IMR-90 (cell line): ENCODE results near the gene PTPN21. TPM values are rescaled to one million over a fixed set of nuclear protein-coding genes. Genes with fewer than 3 reads are reported as not detected.
A peak's percentile ranks its signal among the peaks of the same experiment; 100 is the strongest.

Experiments used
- ATAC-seq: fragments of 200-7000 bp; cut with Tn5 transposase; 2 replicates; pipeline ENCODE4 v1.9.1; 2020; ENCODE audit warnings: low read depth, mild to moderate bottlenecking, moderate library complexity
- BruUV-seq: library from RNA; stranded (reverse); fragments of 400-500 nt; replicated peaks from 2 replicates; lab custom pipeline; 2021; lab: Mats Ljungman, UMichigan
- CTCF ChIA-PET: fragments of 300-600 bp; formaldehyde crosslinking; extraction: SDS; loops from one replicate; lab custom pipeline; 2021; ENCODE audit warnings: antibody characterized with exemption; lab: Yijun Ruan, JAX
- POLR2A ChIA-PET: fragments of 300-600 bp; sonication (Branson Sonifier 250); formaldehyde crosslinking; loops from one replicate; lab custom pipeline; 2022; ENCODE audit warnings: antibody characterized with exemption; ENCODE audit not compliant: unreplicated experiment; lab: Charles Lee
- DNase-seq: peaks from one replicate; pipeline ENCODE4 v3.0.0; 2013
- H2AFZ ChIP-seq: replicated peaks from 2 replicates; pipeline ENCODE3; 2013; ENCODE audit warnings: low read length, mild to moderate bottlenecking; ENCODE audit not compliant: poor library complexity
- H2AK5ac ChIP-seq: 2 replicates; pipeline ENCODE4 v1.6.1; 2013; ENCODE audit warnings: low read depth, low read length, inconsistent platforms
- H2AK9ac ChIP-seq: replicated peaks from 2 replicates; pipeline ENCODE3; 2013; ENCODE audit warnings: mild to moderate bottlenecking, low read depth, low read length, moderate library complexity; ENCODE audit not compliant: poor library complexity
- H2BK120ac ChIP-seq: 2 replicates; pipeline ENCODE4 v1.6.1; 2013; ENCODE audit warnings: low read depth, low read length, inconsistent platforms
- H2BK15ac ChIP-seq: 3 replicates; pipeline ENCODE4 v1.6.1; 2013; ENCODE audit warnings: low read depth, low read length, inconsistent platforms
- H2BK20ac ChIP-seq: 2 replicates; pipeline ENCODE4 v1.6.1; 2013; ENCODE audit warnings: low read depth, mild to moderate bottlenecking, inconsistent platforms, low read length, moderate library complexity
- H2BK5ac ChIP-seq: 2 replicates; pipeline ENCODE4 v1.6.1; 2013; ENCODE audit warnings: mild to moderate bottlenecking, low read depth, low read length, inconsistent platforms; ENCODE audit not compliant: poor library complexity, severe bottlenecking
- H3K14ac ChIP-seq: replicated peaks from 2 replicates; pipeline ENCODE4 v1.6.1; 2013; ENCODE audit warnings: low read depth, low read length, inconsistent platforms
- H3K18ac ChIP-seq: 2 replicates; pipeline ENCODE4 v1.6.1; 2013; ENCODE audit warnings: low read depth, low read length, control low read depth
- H3K23ac ChIP-seq: 2 replicates; pipeline ENCODE4 v1.6.1; 2013; ENCODE audit warnings: low read depth, low read length, inconsistent platforms
- H3K27ac ChIP-seq: 2 replicates; pipeline ENCODE4 v1.5.1; 2013; ENCODE audit warnings: mild to moderate bottlenecking, control low read depth, low read length; ENCODE audit not compliant: insufficient read depth
- H3K27me3 ChIP-seq: 2 replicates; pipeline ENCODE4 v1.6.1; 2013; ENCODE audit warnings: low read length; ENCODE audit not compliant: control insufficient read depth, insufficient read depth
- H3K36me3 ChIP-seq: 2 replicates; pipeline ENCODE4 v1.6.1; 2013; ENCODE audit warnings: low read length, mixed read lengths; ENCODE audit not compliant: control insufficient read depth, insufficient read depth
- H3K4ac ChIP-seq: 2 replicates; pipeline ENCODE4 v1.6.1; 2013; ENCODE audit warnings: low read depth, low read length, inconsistent platforms
- H3K4me1 ChIP-seq: 2 replicates; pipeline ENCODE4 v1.6.1; 2013; ENCODE audit warnings: low read length, mixed read lengths; ENCODE audit not compliant: control insufficient read depth, insufficient read depth
- H3K4me2 ChIP-seq: 2 replicates; pipeline ENCODE4 v1.6.1; 2013; ENCODE audit warnings: low read depth, mild to moderate bottlenecking, control low read depth, low read length, moderate library complexity
- H3K4me3 ChIP-seq: 2 replicates; pipeline ENCODE4 v1.5.1; 2013; ENCODE audit warnings: low read depth, mild to moderate bottlenecking, control low read depth, low read length, moderate library complexity; ENCODE audit not compliant: insufficient read depth
- H3K56ac ChIP-seq: 2 replicates; pipeline ENCODE4 v1.6.1; 2013; ENCODE audit warnings: low read length, inconsistent platforms; ENCODE audit not compliant: insufficient read depth; ENCODE audit errors: extremely low read depth
- H3K79me1 ChIP-seq, 2 experiments: 2 replicates each; pipeline ENCODE4 v1.6.1; 2013; ENCODE audit warnings: low read length in 2 of 2, inconsistent platforms in 1 of 2, low read depth in 1 of 2
- H3K9ac ChIP-seq: 2 replicates; pipeline ENCODE4 v1.6.1; 2013; ENCODE audit warnings: low read depth, low read length, control low read depth
- H3K9me1 ChIP-seq: 2 replicates; pipeline ENCODE4 v1.6.1; 2013; ENCODE audit warnings: low read length, inconsistent platforms; ENCODE audit not compliant: insufficient read depth
- H3K9me3 ChIP-seq: 2 replicates; pipeline ENCODE4 v1.6.1; 2013; ENCODE audit warnings: low read length; ENCODE audit not compliant: control insufficient read depth, insufficient read depth
- H4K20me1 ChIP-seq: 2 replicates; pipeline ENCODE4 v1.6.1; 2013; ENCODE audit warnings: low read length, inconsistent platforms; ENCODE audit not compliant: insufficient read depth
- H4K5ac ChIP-seq: 2 replicates; pipeline ENCODE4 v1.6.1; 2013; ENCODE audit warnings: mild to moderate bottlenecking, low read depth, low read length, control low read depth
- H4K8ac ChIP-seq, 2 experiments: 2 replicates each; pipeline ENCODE4 v1.6.1; 2013; ENCODE audit warnings: low read depth in 2 of 2, low read length in 2 of 2, control low read depth in 1 of 2, inconsistent platforms in 1 of 2
- H4K91ac ChIP-seq: 2 replicates; pipeline ENCODE4 v1.6.1; 2013; ENCODE audit warnings: low read depth, low read length, inconsistent platforms; ENCODE audit not compliant: insufficient read depth
- MAFK ChIP-seq: IDR thresholded peaks from 2 replicates; pipeline ENCODE4 v1.6.1; 2012; ENCODE audit warnings: low read depth, low read length, improper control_type of control experiment
- MAZ ChIP-seq: IDR thresholded peaks from 2 replicates; pipeline ENCODE4 v1.6.1; 2012; ENCODE audit warnings: low read depth, mild to moderate bottlenecking, low read length, improper control_type of control experiment, moderate library complexity, borderline replicate concordance
- WGBS, 2 experiments: methylation state at CpG; one replicate each; pipeline versions ENCODE4 v1.1.5 to v1.1.7; 2013; ENCODE audit warnings: missing lambda C conversion rate in 2 of 2; ENCODE audit not compliant: insufficient read length in 1 of 2; ENCODE audit errors: extremely low coverage in 2 of 2; 5-methylcytosine and 5-hydroxymethylcytosine counted together
- dilution Hi-C: fragments of 300-500 bp; cut with HindIII; formaldehyde crosslinking; loops from one replicate; pipeline ENCODE4 v1.14.3; 2018; ENCODE audit warnings: low sequenced_read_pairs; ENCODE audit not compliant: unreplicated experiment
- in situ Hi-C: fragments of 300-500 bp; cut with MboI; formaldehyde crosslinking; loops from 3 replicates; pipeline ENCODE4 v1.14.3; 2019; ENCODE audit warnings: low sequenced_read_pairs, inconsistent platforms, mixed read lengths
- intact Hi-C: fragments of 100-400 bp; cut with micrococcal nuclease; formaldehyde crosslinking; loops from 2 replicates; pipeline ENCODE4 v1.10.0; 2022
- polyA plus RNA-seq, 3 experiments: library from polyadenylated mRNA; depleted of rRNA; stranded (reverse); fragments of >200 nt; gene quantifications; 2 replicates each; pipeline ENCODE4 v1.2.3, GENCODE V29; 2012; ENCODE audit warnings: low replicate concordance in 1 of 3
- total RNA-seq: library from RNA; depleted of rRNA; stranded (reverse); fragments of >200 nt; gene quantifications from 2 replicates; pipeline ENCODE4 v1.2.3, GENCODE V29; 2012

PTPN21 gene
- total and polyA plus RNA-seq, 2 of the 4 experiments (the other 2 are of a cell fraction): 10.4 to 10.7 TPM

DNA sequence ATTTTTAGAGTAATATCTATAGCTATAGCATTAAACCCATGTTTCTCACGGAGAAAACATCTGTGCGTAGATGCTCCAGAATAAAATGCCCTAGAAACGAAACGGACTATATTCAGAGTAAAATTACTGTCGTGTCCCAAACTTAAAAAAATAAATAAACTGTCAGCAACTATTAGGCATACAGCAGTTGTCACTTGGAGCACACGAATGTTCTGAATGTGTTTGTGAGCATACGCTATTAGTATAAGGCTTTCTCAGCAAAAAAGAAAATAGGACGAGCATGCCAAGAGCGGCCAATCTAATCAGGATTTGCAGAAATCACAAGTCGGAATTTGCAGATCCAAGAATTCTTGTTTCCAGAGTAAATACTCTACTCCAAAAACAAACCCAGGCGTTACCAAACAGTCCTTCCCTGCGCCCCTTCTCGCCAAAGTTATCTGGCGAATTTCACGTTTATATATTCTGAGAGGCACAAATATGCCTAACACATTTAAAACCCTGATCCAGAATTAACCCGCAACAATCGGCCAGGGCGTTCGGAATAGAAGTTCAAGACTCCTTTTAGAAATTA is 836 bp downstream of the PTPN21 start:
- dilution Hi-C loops: no loop called here
- CTCF ChIA-PET: no interaction called here
- Histone ChIP-seq H3K23ac (peak overlapping the region; percentile 92), H4K8ac (peak overlapping the region; percentile 52 to 57; a peak in 2 of 4 replicates), H3K27ac (peak overlapping the region; percentile 48), H3K27me3 (no peaks in the 10 kb centered on the region), H3K4me1 (peaks cover 7% of the 10 kb centered on the region), H2BK20ac (no peak overlapping the region), H3K9me3 (no peaks in the 10 kb centered on the region), H3K18ac (peak overlapping the region; percentile 45; the same call in 1 of the 2 replicates), H3K4ac (peak overlapping the region; percentile 71), H2AK9ac (peak overlapping the region; percentile 70), H3K36me3 (peaks cover 6% of the 10 kb centered on the region), H3K4me3 (peak overlapping the region; percentile 65), H2BK5ac (peak overlapping the region; percentile 44), H3K79me1 (peaks cover 16 to 35% of the 10 kb centered on the region in 2 experiments), H3K9ac (peak overlapping the region; percentile 92), H2BK15ac (peak overlapping the region; percentile 28; the same call in 1 of the 3 replicates), H3K9me1 (no peaks in the 10 kb centered on the region), H2AFZ (peak overlapping the region; percentile 97), H3K56ac (peak overlapping the region; percentile 88), H4K5ac (peak overlapping the region; percentile 57), H4K20me1 (peaks cover 17% of the 10 kb centered on the region; the same call in 1 of the 2 replicates), H2BK120ac (peak overlapping the region; percentile 33; the same call in 1 of the 2 replicates), H3K4me2 (peak overlapping the region; percentile 99), H2AK5ac (no peak overlapping the region), H3K14ac (peak overlapping the region; percentile 66), H4K91ac (peak overlapping the region; percentile 52; the same call in 1 of the 2 replicates)
- ATAC-seq (no peak), DNase-seq (peak; percentile 8)
- in situ Hi-C loops: loop anchor here (10.0 kb wide), 2 partner anchors 169 to 359 kb away; partner anchors contain the start of gene SPATA7
- 2% methylated on average over 5 of the region's 19 CpGs; no CpG with 5 or more reads in 1 of the 2 experiments for WGBS, 2 experiments
- TF ChIP-seq MAFK: peak; percentile 19; the same call in 1 of the 2 replicates
- no peak for TF ChIP-seq MAZ
- POLR2A ChIA-PET: no interaction called here
- intact Hi-C loops: loop anchor here (2.0 kb wide), 2 partner anchors 365 to 539 kb away; no protein-coding TSS in a partner anchor
- TSS peak; percentile 47 for BruUV-seq
